Measurements from ENCODE around the gene POLR2E.

DNA sequence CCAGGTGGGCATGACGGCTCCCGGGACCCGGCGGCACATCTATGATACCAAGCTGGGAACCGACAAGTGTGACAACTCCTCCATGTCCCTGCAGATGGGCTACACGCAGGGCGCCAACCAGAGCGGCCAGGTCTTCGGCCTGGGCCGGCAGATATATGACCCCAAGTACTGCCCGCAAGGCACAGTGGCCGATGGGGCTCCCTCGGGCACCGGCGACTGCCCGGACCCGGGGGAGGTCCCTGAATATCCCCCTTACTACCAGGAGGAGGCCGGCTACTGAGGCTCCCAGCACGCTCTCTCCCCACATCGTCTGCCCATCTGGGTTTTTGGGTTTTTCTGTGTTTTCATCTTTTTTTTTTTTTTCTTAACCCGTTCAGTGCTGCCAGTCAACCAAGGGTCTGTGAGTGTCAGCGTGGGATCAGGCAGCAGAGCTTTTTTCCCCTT is 57.5 kb downstream of the POLR2E start:
- TF ChIP-seq, protein P1, sequence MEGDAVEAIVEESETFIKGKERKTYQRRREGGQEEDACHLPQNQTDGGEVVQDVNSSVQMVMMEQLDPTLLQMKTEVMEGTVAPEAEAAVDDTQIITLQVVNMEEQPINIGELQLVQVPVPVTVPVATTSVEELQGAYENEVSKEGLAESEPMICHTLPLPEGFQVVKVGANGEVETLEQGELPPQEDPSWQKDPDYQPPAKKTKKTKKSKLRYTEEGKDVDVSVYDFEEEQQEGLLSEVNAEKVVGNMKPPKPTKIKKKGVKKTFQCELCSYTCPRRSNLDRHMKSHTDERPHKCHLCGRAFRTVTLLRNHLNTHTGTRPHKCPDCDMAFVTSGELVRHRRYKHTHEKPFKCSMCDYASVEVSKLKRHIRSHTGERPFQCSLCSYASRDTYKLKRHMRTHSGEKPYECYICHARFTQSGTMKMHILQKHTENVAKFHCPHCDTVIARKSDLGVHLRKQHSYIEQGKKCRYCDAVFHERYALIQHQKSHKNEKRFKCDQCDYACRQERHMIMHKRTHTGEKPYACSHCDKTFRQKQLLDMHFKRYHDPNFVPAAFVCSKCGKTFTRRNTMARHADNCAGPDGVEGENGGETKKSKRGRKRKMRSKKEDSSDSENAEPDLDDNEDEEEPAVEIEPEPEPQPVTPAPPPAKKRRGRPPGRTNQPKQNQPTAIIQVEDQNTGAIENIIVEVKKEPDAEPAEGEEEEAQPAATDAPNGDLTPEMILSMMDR (IDR thresholded peaks at IDR 0.05 in 8 of 11, conservative IDR thresholded peaks at IDR 0.05 in 3 of 11): no peak
- no peak for TF ChIP-seq POLR2A (IDR thresholded peaks at IDR 0.05)
